GM12878 (cell line): ENCODE measurements around the gene MICAL3. TPM values are rescaled to one million over a fixed set of nuclear protein-coding genes. Genes with fewer than 3 reads are reported as not detected.

Source experiments
- ATAC-seq: fragments of 200-7000 bp; cut with Tn5 transposase; 3 replicates; pipeline ENCODE4 v1.9.1; 2020; ENCODE audit warnings: mild to moderate bottlenecking, moderate library complexity
- BruUV-seq: library from RNA; stranded (reverse); fragments of 400-500 nt; replicated peaks from 2 replicates; lab custom pipeline; 2021; lab: Mats Ljungman, UMichigan
- CTCF ChIA-PET: fragments of 300-600 bp; sonication (Branson Sonifier 250); formaldehyde crosslinking; extraction: SDS; loops from one replicate; lab custom pipeline; 2021; ENCODE audit warnings: inconsistent platforms; lab: Yijun Ruan, JAX
- POLR2A ChIA-PET: fragments of 350-600 bp; formaldehyde crosslinking; extraction: SDS; loops from one replicate; lab custom pipeline; 2021; ENCODE audit warnings: inconsistent platforms; lab: Charles Lee
- RAD21 ChIA-PET: fragments of 300-600 bp; sonication (Branson Sonifier 250); formaldehyde crosslinking; loops from one replicate; lab custom pipeline; 2023; ENCODE audit warnings: antibody characterized with exemption; ENCODE audit not compliant: unreplicated experiment; lab: Charles Lee
- SMC1A ChIA-PET: fragments of 300-600 bp; sonication (Branson Sonifier 250); formaldehyde crosslinking; loops from one replicate; lab custom pipeline; 2023; ENCODE audit not compliant: unreplicated experiment, uncharacterized antibody; lab: Charles Lee
- DNase-seq: peaks from one replicate; pipeline ENCODE4 v3.0.0-alpha.2; 2011; ENCODE audit warnings: low read depth, low spot score
- FAIRE-seq: peaks from 3 replicates; lab custom pipeline; 2011; peaks lifted over from hg19 to GRCh38; lab: Jason Lieb, UNC
- H2AFZ ChIP-seq: 2 replicates; pipeline ENCODE4 v1.6.0; 2011; ENCODE audit warnings: low read depth, low read length, control low read depth; ENCODE audit not compliant: control insufficient read depth
- H3K27ac ChIP-seq: 2 replicates; pipeline ENCODE4 v1.5.1; 2011; ENCODE audit warnings: control low read depth; ENCODE audit not compliant: control insufficient read depth, insufficient read depth
- H3K27me3 ChIP-seq, 2 experiments: replicated peaks in 1 of 2; 2 replicates each; pipeline versions ENCODE4 v1.6.0 to v1.6.1; 2011; ENCODE audit warnings: low read length in 1 of 2; ENCODE audit not compliant: control insufficient read depth in 2 of 2, insufficient read depth in 2 of 2
- H3K36me3 ChIP-seq, 2 experiments: 2 replicates each; pipeline ENCODE4 v1.5.1; 2011; ENCODE audit warnings: low read length in 1 of 2; ENCODE audit not compliant: control insufficient read depth in 2 of 2, insufficient read depth in 2 of 2
- H3K4me1 ChIP-seq: 2 replicates; pipeline ENCODE4 v1.6.1; 2011; ENCODE audit warnings: mild to moderate bottlenecking, low read length, moderate library complexity, mixed read lengths; ENCODE audit not compliant: control insufficient read depth, insufficient read depth
- H3K4me2 ChIP-seq: 2 replicates; pipeline ENCODE4 v1.6.0; 2011; ENCODE audit warnings: control low read depth; ENCODE audit not compliant: control insufficient read depth, insufficient read depth
- H3K4me3 ChIP-seq: fragments of 200-600 bp; sonication (generic); 2 replicates; pipeline ENCODE4 v1.5.1; 2016
- H3K79me2 ChIP-seq: 2 replicates; pipeline ENCODE4 v1.6.0; 2011; ENCODE audit warnings: low read length; ENCODE audit not compliant: control insufficient read depth, insufficient read depth
- H3K9ac ChIP-seq: 2 replicates; pipeline ENCODE4 v1.8.0; 2011; ENCODE audit warnings: low read length, control low read depth, mixed read lengths; ENCODE audit not compliant: control insufficient read depth, insufficient read depth
- H3K9me3 ChIP-seq: replicated peaks from 3 replicates; pipeline ENCODE4 v1.5.1; 2011; ENCODE audit warnings: mild to moderate bottlenecking, low read length; ENCODE audit not compliant: control insufficient read depth, insufficient read depth
- H4K20me1 ChIP-seq: 2 replicates; pipeline ENCODE4 v1.6.0; 2011; ENCODE audit not compliant: control insufficient read depth, insufficient read depth
- ATF2 ChIP-seq: IDR thresholded peaks from 2 replicates; pipeline ENCODE4 v1.6.1; 2012; ENCODE audit warnings: low read length, inconsistent platforms
- HCFC1 ChIP-seq: fragments of 150-350 bp; IDR thresholded peaks from 2 replicates; pipeline ENCODE4 v1.6.1; 2014; ENCODE audit warnings: low read length
- IKZF2 ChIP-seq, 2 experiments: fragments of 450-650 bp; IDR thresholded peaks; 2 replicates each; pipeline ENCODE4 v1.6.1; 2017; ENCODE audit warnings: mild to moderate bottlenecking in 2 of 2, moderate library complexity in 2 of 2
- MEF2A ChIP-seq: IDR thresholded peaks from 2 replicates; pipeline ENCODE4 v1.6.1; 2011; ENCODE audit warnings: low read depth, mild to moderate bottlenecking, low read length, moderate library complexity; ENCODE audit not compliant: insufficient read depth
- NFIC ChIP-seq: IDR thresholded peaks from 2 replicates; pipeline ENCODE4 v1.6.1; 2012; ENCODE audit warnings: low read depth, mild to moderate bottlenecking, inconsistent platforms, low read length, moderate library complexity
- NFYB ChIP-seq: IDR thresholded peaks from 2 replicates; pipeline ENCODE4 v1.6.1; 2011; ENCODE audit warnings: low read depth, mild to moderate bottlenecking, low read length, improper control_type of control experiment, moderate library complexity; ENCODE audit not compliant: insufficient read depth
- NR2F1 ChIP-seq: fragments of 450-650 bp; conservative IDR thresholded peaks from 2 replicates; pipeline ENCODE4 v1.6.1; 2017; ENCODE audit warnings: mild to moderate bottlenecking
- PAX5 ChIP-seq: IDR thresholded peaks from 2 replicates; pipeline ENCODE4 v1.6.1; 2011; ENCODE audit warnings: low read depth, low read length, borderline replicate concordance
- RB1 ChIP-seq: fragments of 450-650 bp; formaldehyde crosslinking; IDR thresholded peaks from 2 replicates; pipeline ENCODE4 v1.6.1; 2017; ENCODE audit warnings: mild to moderate bottlenecking, borderline replicate concordance
- SMAD5 ChIP-seq: IDR thresholded peaks from 2 replicates; pipeline ENCODE4 v1.6.1; 2016; ENCODE audit warnings: antibody characterized with exemption, low read depth
- SPI1 ChIP-seq: IDR thresholded peaks from 2 replicates; pipeline ENCODE4 v1.6.1; 2011; ENCODE audit warnings: low read depth, mild to moderate bottlenecking, low read length, moderate library complexity, borderline replicate concordance; ENCODE audit not compliant: insufficient read depth
- WRNIP1 ChIP-seq: IDR thresholded peaks from 2 replicates; pipeline ENCODE4 v1.6.1; 2011; ENCODE audit warnings: low read depth, low read length, improper control_type of control experiment, borderline replicate concordance
- ZBED1 ChIP-seq: IDR thresholded peaks from 2 replicates; pipeline ENCODE4 v1.6.1; 2016; ENCODE audit warnings: borderline replicate concordance
- ZNF207 ChIP-seq: fragments of 450-650 bp; IDR thresholded peaks from 2 replicates; pipeline ENCODE4 v1.6.1; 2014; ENCODE audit warnings: antibody characterized with exemption, mild to moderate bottlenecking, borderline replicate concordance
- ZNF24 ChIP-seq: fragments of 450-650 bp; IDR thresholded peaks from 2 replicates; pipeline ENCODE4 v1.6.1; 2017; ENCODE audit warnings: antibody characterized with exemption, mild to moderate bottlenecking
- WGBS: methylation state at CpG from one replicate; pipeline ENCODE4 v1.1.6; 2016; ENCODE audit warnings: low lambda C conversion rate; ENCODE audit not compliant: insufficient replicate concordance, insufficient coverage; ENCODE audit errors: missing lambda C conversion rate; 5-methylcytosine and 5-hydroxymethylcytosine counted together
- in situ Hi-C: fragments of 300-500 bp; cut with MboI; formaldehyde crosslinking; loops from 9 replicates; pipeline ENCODE4 v1.14.3; 2018; ENCODE audit warnings: mixed read lengths
- intact Hi-C: fragments of 100-400 bp; cut with micrococcal nuclease; formaldehyde crosslinking; loops from one replicate; pipeline ENCODE4 v1.14.2; 2022; ENCODE audit not compliant: unreplicated experiment
- polyA plus RNA-seq, 11 experiments: library from polyadenylated mRNA; depleted of rRNA in 4 of 11; unstranded in 6 of 11; stranded (reverse) in 5 of 11; fragments of >200 nt; fragmentation: Nextera tagmentation in 4 of 11; fragmentation: Illumina TruSeq in 1 of 11; extraction: Ambion mirVana in 4 of 11; extraction: Trizol in 1 of 11; gene quantifications; 1 replicate in 1 of 11; 2 replicates in 10 of 11; pipeline versions ENCODE4 v1.2.1 to v1.2.3, GENCODE V29; 2011 to 2016; ENCODE audit warnings: inconsistent platforms in 2 of 11, missing spikeins in 2 of 11, low read depth in 1 of 11
- total RNA-seq, 4 experiments: library from RNA; depleted of rRNA in 3 of 4; stranded (reverse); fragments of >200 nt in 3 of 4; fragmentation: Illumina TruSeq in 1 of 4; extraction: Trizol in 1 of 4; gene quantifications; 2 replicates each; pipeline versions ENCODE4 v1.2.1 to v1.2.3, GENCODE V29; 2013 to 2021
- TF ChIP-seq, protein P1 (sequence below): IDR thresholded peaks from 2 replicates; pipeline ENCODE4 v1.6.1; 2012; ENCODE audit warnings: low read depth, low read length, improper control_type of control experiment
- TF ChIP-seq, protein P2 (sequence below): fragments of 450-650 bp; IDR thresholded peaks from 2 replicates; pipeline ENCODE4 v1.6.1; 2016; ENCODE audit warnings: mild to moderate bottlenecking, moderate library complexity, borderline replicate concordance

MICAL3 gene
- total and polyA plus RNA-seq, 10 of the 15 experiments (the other 5 are each of a cell fraction or from before 2014, with no cell fraction given), result 2.6 to 92.2 (median 24.0) TPM

DNA sequence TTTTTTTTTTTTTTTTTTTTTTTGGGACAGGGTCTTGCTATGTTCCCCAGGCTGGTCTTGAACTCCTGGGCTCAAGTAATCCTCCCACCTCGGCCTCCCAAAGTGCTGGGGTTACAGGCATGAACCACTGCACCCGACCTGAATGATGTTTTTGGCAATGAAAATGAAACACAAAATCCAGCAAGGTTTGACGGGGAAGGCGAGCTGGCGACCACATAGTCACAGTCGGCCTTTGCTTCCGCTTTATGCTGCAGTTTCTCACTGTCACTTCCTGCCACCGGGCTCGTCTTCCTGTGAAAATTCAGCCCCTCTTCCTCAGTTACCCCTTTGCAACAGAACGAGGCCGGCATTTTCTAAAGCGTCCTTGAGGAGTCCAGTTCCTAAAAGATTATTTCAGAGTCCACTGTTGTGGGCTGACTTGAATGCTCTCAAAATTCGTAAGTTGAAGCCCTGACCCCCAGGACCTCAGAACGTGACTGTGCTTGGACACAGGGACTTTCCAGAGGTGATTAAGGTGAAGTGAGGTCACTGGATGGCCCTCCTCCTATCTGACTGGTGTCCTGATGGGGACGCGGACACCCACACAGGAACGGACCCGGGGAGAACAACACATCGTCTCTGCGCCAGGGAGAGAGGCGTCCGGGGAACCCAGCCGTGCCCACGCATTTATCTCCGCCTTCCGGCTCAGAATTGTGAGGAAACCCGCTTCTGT, 247.2 kb downstream of the MICAL3 start:
- BruUV-seq, result TSS peak; percentile 90
- SMC1A ChIA-PET, result interaction anchor here (1.5 to 3.7 kb wide), 3 partner anchors 10 to 299 kb away, joined by 3 to 14 read pairs (median 9); no protein-coding TSS in a partner anchor
- H3K4me3 ChIP-seq, result peak overlapping the region; percentile 91
- intact Hi-C loops, result loop anchor here (1.0 to 10.0 kb wide), 3 partner anchors 21 to 218 kb away; partner anchors contain the start of gene ATP6V1E1
- H3K79me2 ChIP-seq, result peaks cover 55% of the 10 kb centered on the region
- H3K9ac ChIP-seq, result peak overlapping the region; percentile 95
- FAIRE-seq (peak; percentile 98), ATAC-seq (peak; percentile 35), DNase-seq (peak; percentile 87)
- POLR2A ChIA-PET, result interaction anchor here (0.9 to 6.7 kb wide), 3 partner anchors 8 to 21 kb away, joined by 3 to 85 read pairs (median 6); no protein-coding TSS in a partner anchor
- in situ Hi-C loops, result no loop called here
- H4K20me1 ChIP-seq, result no peaks in the 10 kb centered on the region; the same call in 1 of the 2 replicates
- no peaks in the 10 kb centered on the region for H3K27me3 ChIP-seq
- H3K4me2 ChIP-seq, result peak overlapping the region; percentile 90
- CTCF ChIA-PET, result interaction anchor here (0.9 to 6.4 kb wide), 4 partner anchors 12 to 299 kb away, joined by 3 to 70 read pairs (median 18); no protein-coding TSS in a partner anchor
- WGBS, result 1% methylated on average over 27 of the region's 27 CpGs
- RAD21 ChIA-PET, result interaction anchor here (1.3 to 4.5 kb wide), 2 partner anchors 8 to 22 kb away, joined by 3 to 77 read pairs; no protein-coding TSS in a partner anchor
- H3K4me1 ChIP-seq, result peaks cover 50% of the 10 kb centered on the region
- peak overlapping the region; percentile 98 for H3K27ac ChIP-seq
- H3K9me3 ChIP-seq, result no peaks in the 10 kb centered on the region; the same call in 2 of the 3 replicates
- H3K36me3 ChIP-seq, result no peaks in the 10 kb centered on the region; a peak in 1 of 4 replicates
- H2AFZ ChIP-seq, result peak overlapping the region; percentile 65
- TF ChIP-seq IKZF2 (IDR thresholded peaks at IDR 0.05), result peak; percentile 65 to 70; a peak in 3 of 4 replicates
- peak; percentile 100 for TF ChIP-seq NR2F1
- peak; percentile 21; the same call in 1 of the 2 replicates for TF ChIP-seq PAX5
- TF ChIP-seq ATF2, result peak; percentile 76
- TF ChIP-seq, protein P1, sequence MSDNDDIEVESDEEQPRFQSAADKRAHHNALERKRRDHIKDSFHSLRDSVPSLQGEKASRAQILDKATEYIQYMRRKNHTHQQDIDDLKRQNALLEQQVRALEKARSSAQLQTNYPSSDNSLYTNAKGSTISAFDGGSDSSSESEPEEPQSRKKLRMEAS, result no peak
- TF ChIP-seq MEF2A, result 0 out of 2 replicates have a peak, but pooled peaks have one; percentile 30
- TF ChIP-seq RB1, result peak; percentile 60; the same call in 1 of the 2 replicates
- 0 out of 2 replicates have a peak, but pooled peaks have one; percentile 75 for TF ChIP-seq WRNIP1
- peak; percentile 43; the same call in 1 of the 2 replicates for TF ChIP-seq NFIC
- TF ChIP-seq SMAD5, result peak; percentile 73; the same call in 1 of the 2 replicates
- peak; percentile 52; the same call in 1 of the 2 replicates for TF ChIP-seq ZBED1
- peak; percentile 53; the same call in 1 of the 2 replicates for TF ChIP-seq ZNF207
- TF ChIP-seq NFYB, result no peak
- TF ChIP-seq ZNF24, result 0 out of 2 replicates have a peak, but pooled peaks have one; percentile 42
- TF ChIP-seq HCFC1, result no peak
- TF ChIP-seq, protein P2, sequence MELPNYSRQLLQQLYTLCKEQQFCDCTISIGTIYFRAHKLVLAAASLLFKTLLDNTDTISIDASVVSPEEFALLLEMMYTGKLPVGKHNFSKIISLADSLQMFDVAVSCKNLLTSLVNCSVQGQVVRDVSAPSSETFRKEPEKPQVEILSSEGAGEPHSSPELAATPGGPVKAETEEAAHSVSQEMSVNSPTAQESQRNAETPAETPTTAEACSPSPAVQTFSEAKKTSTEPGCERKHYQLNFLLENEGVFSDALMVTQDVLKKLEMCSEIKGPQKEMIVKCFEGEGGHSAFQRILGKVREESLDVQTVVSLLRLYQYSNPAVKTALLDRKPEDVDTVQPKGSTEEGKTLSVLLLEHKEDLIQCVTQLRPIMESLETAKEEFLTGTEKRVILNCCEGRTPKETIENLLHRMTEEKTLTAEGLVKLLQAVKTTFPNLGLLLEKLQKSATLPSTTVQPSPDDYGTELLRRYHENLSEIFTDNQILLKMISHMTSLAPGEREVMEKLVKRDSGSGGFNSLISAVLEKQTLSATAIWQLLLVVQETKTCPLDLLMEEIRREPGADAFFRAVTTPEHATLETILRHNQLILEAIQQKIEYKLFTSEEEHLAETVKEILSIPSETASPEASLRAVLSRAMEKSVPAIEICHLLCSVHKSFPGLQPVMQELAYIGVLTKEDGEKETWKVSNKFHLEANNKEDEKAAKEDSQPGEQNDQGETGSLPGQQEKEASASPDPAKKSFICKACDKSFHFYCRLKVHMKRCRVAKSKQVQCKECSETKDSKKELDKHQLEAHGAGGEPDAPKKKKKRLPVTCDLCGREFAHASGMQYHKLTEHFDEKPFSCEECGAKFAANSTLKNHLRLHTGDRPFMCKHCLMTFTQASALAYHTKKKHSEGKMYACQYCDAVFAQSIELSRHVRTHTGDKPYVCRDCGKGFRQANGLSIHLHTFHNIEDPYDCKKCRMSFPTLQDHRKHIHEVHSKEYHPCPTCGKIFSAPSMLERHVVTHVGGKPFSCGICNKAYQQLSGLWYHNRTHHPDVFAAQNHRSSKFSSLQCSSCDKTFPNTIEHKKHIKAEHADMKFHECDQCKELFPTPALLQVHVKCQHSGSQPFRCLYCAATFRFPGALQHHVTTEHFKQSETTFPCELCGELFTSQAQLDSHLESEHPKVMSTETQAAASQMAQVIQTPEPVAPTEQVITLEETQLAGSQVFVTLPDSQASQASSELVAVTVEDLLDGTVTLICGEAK, result peak; percentile 80
- TF ChIP-seq SPI1, result peak; percentile 64; the same call in 1 of the 2 replicates
